NT2/D1 (cell line): ENCODE data around the gene RC3H1.
A peak's percentile ranks its signal among the peaks of the same experiment; 100 is the strongest.
"Not testable (repeated sequence)": the region's sequence is repeated elsewhere in the genome, so short reads cannot be mapped to it uniquely, and the experiment has no call there.

Source experiments
- DNase-seq: peaks from one replicate; pipeline ENCODE4 v3.0.0-alpha.2; 2011; ENCODE audit warnings: low read depth, low spot score
- H3K27me3 ChIP-seq: 2 replicates; pipeline ENCODE4 v1.6.0; 2011; ENCODE audit warnings: mild to moderate bottlenecking; ENCODE audit not compliant: insufficient read length, insufficient read depth
- H3K36me3 ChIP-seq: 2 replicates; pipeline ENCODE4 v1.6.1; 2011; ENCODE audit warnings: mild to moderate bottlenecking, low read length, mixed read lengths; ENCODE audit not compliant: insufficient read depth, insufficient read length
- H3K4me1 ChIP-seq: 2 replicates; pipeline ENCODE4 v1.5.1; 2011; ENCODE audit not compliant: insufficient read depth, insufficient read length
- H3K4me3 ChIP-seq: 2 replicates; pipeline ENCODE4 v1.5.1; 2011; ENCODE audit warnings: low read depth; ENCODE audit not compliant: insufficient read length
- H3K9ac ChIP-seq: 2 replicates; pipeline ENCODE4 v1.6.0; 2011; ENCODE audit warnings: low read depth; ENCODE audit not compliant: insufficient read length
- H3K9me3 ChIP-seq: 2 replicates; pipeline ENCODE4 v1.5.1; 2011; ENCODE audit warnings: mild to moderate bottlenecking, low read length; ENCODE audit not compliant: insufficient read depth
- SUZ12 ChIP-seq: IDR thresholded peaks from 2 replicates; pipeline ENCODE4 v1.6.1; 2011; ENCODE audit not compliant: insufficient read length, insufficient read depth; ENCODE audit errors: extremely low read depth
- YY1 ChIP-seq: IDR thresholded peaks from 2 replicates; pipeline ENCODE4 v1.6.1; 2011; ENCODE audit not compliant: insufficient read length, insufficient read depth
- ZNF274 ChIP-seq: IDR thresholded peaks from 2 replicates; pipeline ENCODE4 v1.6.1; 2011; ENCODE audit warnings: mild to moderate bottlenecking, low read depth, low read length

RC3H1 gene, protein sequence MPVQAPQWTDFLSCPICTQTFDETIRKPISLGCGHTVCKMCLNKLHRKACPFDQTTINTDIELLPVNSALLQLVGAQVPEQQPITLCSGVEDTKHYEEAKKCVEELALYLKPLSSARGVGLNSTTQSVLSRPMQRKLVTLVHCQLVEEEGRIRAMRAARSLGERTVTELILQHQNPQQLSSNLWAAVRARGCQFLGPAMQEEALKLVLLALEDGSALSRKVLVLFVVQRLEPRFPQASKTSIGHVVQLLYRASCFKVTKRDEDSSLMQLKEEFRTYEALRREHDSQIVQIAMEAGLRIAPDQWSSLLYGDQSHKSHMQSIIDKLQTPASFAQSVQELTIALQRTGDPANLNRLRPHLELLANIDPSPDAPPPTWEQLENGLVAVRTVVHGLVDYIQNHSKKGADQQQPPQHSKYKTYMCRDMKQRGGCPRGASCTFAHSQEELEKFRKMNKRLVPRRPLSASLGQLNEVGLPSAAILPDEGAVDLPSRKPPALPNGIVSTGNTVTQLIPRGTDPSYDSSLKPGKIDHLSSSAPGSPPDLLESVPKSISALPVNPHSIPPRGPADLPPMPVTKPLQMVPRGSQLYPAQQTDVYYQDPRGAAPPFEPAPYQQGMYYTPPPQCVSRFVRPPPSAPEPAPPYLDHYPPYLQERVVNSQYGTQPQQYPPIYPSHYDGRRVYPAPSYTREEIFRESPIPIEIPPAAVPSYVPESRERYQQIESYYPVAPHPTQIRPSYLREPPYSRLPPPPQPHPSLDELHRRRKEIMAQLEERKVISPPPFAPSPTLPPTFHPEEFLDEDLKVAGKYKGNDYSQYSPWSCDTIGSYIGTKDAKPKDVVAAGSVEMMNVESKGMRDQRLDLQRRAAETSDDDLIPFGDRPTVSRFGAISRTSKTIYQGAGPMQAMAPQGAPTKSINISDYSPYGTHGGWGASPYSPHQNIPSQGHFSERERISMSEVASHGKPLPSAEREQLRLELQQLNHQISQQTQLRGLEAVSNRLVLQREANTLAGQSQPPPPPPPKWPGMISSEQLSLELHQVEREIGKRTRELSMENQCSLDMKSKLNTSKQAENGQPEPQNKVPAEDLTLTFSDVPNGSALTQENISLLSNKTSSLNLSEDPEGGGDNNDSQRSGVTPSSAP

DNA sequence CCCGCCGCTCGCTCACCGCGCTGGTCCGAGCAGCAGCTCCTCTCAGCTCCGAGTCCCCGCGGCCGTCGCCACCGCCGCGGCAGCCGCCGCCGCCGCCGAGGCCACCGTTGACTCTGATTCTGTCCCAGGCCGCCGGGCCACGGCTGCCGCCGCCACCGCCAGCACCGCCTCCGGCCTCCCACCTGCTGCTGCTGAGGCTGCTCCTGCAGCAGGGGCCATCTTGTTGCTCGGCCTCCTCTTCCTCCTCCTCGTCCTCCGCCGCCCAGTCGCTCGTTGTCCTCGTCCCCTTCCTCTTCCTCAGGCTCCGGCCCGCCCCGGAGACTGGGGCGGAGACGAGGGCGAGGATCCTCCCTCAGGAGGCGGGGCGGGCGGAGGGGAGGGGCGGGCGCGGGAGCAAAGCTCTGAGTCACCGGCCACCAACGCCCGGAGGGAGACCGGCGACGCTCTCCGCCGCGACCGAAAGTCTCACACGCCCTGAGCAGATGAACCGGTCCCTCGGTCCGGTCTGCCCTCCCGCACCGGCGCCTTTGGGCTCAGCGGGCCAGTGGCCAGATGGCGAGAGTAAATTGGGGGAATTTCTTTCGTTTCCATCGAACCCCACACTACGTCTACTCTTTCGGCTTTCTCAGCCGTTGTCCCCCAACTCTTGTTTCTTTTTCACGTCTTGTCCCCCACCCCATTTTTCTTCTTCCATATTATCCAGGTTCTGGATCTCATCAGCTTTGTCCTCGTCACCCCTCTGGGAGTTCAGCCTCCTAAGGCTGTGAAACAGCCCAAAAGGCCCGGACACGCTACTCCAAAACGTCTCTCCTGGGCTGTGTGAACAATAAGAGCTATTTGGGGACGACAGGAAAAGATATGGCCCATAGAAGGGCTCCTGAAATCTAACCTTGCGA lies at the start of gene RC3H1:
Gene RC3H1 (minus strand): TSS at position 278 of the 896 bp plus-strand sequence. CDS start 29,372 bp downstream, outside the sequence.
- Histone ChIP-seq H3K27me3 (no peaks in the 10 kb centered on the region), H3K4me3 (peak within 1 kb of the TSS; percentile 97), H3K9ac (peak within 1 kb of the TSS; percentile 99), H3K36me3 (peaks cover 28% of the 10 kb centered on the region), H3K4me1 (no peaks in the 10 kb centered on the region), H3K9me3 (no peaks in the 10 kb centered on the region)
- peak; percentile 85 for DNase-seq
- TF ChIP-seq YY1 (peak; percentile 65), SUZ12 (no peak), ZNF274 (no peak)

GRCh38 chr1:174070614-174071013 lies 48.5 kb upstream of the RC3H1 start:
- no peak overlapping the region for H3K9ac ChIP-seq
- no peak for DNase-seq
- H3K4me1 ChIP-seq, result no peaks in the 10 kb centered on the region
- no peaks in the 10 kb centered on the region for H3K36me3 ChIP-seq
- TF ChIP-seq SUZ12 (no peak), YY1 (no peak), ZNF274 (no peak)
- no peaks in the 10 kb centered on the region for H3K9me3 ChIP-seq
- H3K27me3 ChIP-seq, result no peaks in the 10 kb centered on the region
- H3K4me3 ChIP-seq, result no peak overlapping the region

DNA sequence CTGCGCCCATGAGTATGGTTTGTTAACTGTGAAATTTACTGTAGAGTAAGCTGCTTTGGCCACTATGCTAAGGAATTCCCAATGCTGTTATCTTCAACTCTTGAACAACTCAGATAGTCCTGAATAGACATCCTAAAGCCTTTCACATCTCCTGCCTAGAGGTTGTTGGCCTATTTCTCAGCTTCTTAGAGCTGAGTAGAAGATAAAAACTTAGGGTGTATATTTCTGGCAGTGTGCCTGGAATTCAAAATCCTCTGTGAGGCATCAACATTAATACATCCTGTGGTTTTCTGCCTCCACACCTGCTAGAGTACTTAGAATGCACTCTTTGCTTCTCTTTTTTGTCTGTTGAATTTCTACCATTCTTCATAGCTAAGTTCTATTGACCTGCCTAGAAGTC lies 45.8 kb upstream of the RC3H1 start:
- no peak overlapping the region for H3K4me3 ChIP-seq
- no peak for DNase-seq
- H3K9ac ChIP-seq, result no peak overlapping the region
- H3K9me3 ChIP-seq, result no peaks in the 10 kb centered on the region
- H3K27me3 ChIP-seq, result no peaks in the 10 kb centered on the region
- no peaks in the 10 kb centered on the region for H3K36me3 ChIP-seq
- TF ChIP-seq SUZ12, result no peak
- no peak for TF ChIP-seq ZNF274
- no peak for TF ChIP-seq YY1
- no peaks in the 10 kb centered on the region for H3K4me1 ChIP-seq

DNA sequence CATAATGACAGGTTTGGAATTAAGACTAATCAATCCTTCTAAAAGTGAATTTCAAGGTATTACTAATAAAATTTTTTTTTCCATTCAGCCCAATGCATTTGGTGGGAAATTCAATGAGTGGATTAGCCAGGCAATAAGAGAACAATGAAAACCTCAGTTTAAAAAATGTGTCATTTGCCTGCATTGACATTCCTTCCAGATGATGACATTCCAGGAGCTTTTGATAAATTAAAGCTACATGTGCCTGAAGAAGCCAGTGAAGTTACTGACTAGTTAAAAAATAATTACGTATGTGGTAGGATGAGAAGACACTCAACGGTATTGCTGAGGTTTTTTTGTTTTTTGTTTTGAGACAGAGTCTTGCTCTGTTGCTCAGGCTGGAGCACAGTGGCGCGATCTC lies 37.9 kb upstream of the RC3H1 start:
- H3K36me3 ChIP-seq, result no peaks in the 10 kb centered on the region
- DNase-seq, result no peak
- TF ChIP-seq ZNF274 (no peak), SUZ12 (no peak), YY1 (no peak)
- no peak overlapping the region for H3K4me3 ChIP-seq
- H3K27me3 ChIP-seq, result no peaks in the 10 kb centered on the region
- H3K4me1 ChIP-seq, result peaks cover 2% of the 10 kb centered on the region
- no peak overlapping the region for H3K9ac ChIP-seq
- peaks cover 4% of the 10 kb centered on the region; the same call in 1 of the 2 replicates for H3K9me3 ChIP-seq

DNA sequence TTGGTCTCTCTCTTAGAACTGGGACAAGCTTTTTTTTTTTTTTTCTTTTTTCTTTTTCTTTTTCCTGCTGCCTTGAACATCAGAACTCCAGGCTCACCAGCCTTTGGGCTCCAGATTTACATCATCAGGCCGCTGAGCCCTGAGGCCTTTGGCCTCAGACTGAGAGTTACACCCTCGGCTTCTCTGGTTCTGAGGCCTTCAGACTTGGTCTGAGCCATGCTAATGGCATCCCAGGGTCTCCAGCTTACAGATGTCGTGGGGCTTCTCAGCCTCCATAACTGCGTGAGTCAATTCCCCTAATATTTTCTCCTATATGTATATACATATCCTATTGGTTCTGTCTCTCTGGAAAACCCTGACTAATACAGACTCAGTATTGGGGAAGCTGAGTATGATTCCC lies 36.5 kb upstream of the RC3H1 start:
- TF ChIP-seq SUZ12 (no peak), YY1 (no peak), ZNF274 (no peak)
- DNase-seq, result no peak
- H3K4me3 ChIP-seq, result no peak overlapping the region
- H3K9me3 ChIP-seq, result peaks cover 4% of the 10 kb centered on the region; the same call in 1 of the 2 replicates
- H3K9ac ChIP-seq, result no peak overlapping the region
- no peaks in the 10 kb centered on the region for H3K36me3 ChIP-seq
- peaks cover 2% of the 10 kb centered on the region for H3K4me1 ChIP-seq
- no peaks in the 10 kb centered on the region for H3K27me3 ChIP-seq

DNA sequence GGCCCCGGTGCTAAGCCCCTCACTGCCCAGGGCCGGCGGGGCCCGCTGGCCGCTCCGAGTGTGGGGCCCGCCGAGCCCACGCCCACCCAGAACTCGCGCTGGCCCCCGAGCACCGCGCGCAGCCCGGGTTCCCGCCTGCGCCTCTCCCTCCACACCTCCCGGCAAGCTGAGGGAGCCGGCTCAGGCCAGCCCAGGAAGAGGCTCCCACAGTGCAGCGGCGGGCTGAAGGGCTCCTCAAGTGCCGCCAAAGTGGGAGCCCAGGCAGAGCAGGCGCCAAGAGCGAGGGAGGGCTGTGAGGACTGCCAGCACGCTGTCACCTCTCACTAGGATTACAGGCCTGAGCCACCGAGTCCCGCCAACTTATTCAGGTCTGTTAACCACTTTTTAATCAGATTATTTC lies 34.5 kb upstream of the RC3H1 start:
- not testable (repeated sequence) for H3K9ac ChIP-seq, H3K27me3 ChIP-seq, H3K4me3 ChIP-seq, H3K4me1 ChIP-seq, H3K9me3 ChIP-seq, H3K36me3 ChIP-seq, DNase-seq

DNA sequence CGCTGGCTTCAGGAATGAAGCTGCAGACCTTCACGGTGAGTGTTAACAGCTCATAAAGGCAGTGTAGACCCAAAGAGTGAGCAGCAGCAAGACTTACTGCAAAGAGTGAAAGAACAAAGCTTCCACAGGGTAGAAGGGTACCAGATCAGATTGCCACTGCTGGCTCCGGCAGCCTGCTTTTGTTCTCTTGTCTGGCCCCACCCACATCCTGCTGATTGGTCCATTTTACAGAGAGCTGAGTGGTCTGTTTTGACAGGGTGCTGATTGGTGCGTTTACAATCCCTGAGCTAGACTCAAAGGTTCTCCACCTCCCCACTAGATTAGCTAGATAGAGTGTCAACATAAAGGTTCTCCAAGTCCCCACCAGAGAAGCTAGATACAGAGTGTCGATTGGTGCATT lies 33.6 kb upstream of the RC3H1 start:
- H3K4me3 ChIP-seq, H3K27me3 ChIP-seq, H3K9ac ChIP-seq, DNase-seq, H3K4me1 ChIP-seq, H3K36me3 ChIP-seq, H3K9me3 ChIP-seq: not testable (repeated sequence)
